Activated CD8-positive, alpha-beta memory T cell treated with anti-CD3 and anti-CD28 coated beads, Interleukin-2, amount 50 U/mL, for 1 hour (primary cell): ENCODE measurements around the gene SHPK.
"Not testable (repeated sequence)": the region's sequence is repeated elsewhere in the genome, so short reads cannot be mapped to it uniquely, and the experiment has no call there.

Experiments
- DNase-seq: peaks from one replicate; pipeline ENCODE4 v3.0.0-alpha.2; 2020; ENCODE audit errors: extremely low read depth

Gene SHPK

GRCh38 chr17:3589784-3590183, 46.3 kb downstream of the SHPK start:
- DNase-seq, result no peak

- DNase-seq, result no peak
These were observed 50.2 kb downstream of the SHPK start for GRCh38 chr17:3585826-3586225.

- DNase-seq, result no peak
These were observed 52.6 kb downstream of the SHPK start for GRCh38 chr17:3583456-3583855.

- DNase-seq, result no peak
These were observed 53.1 kb downstream of the SHPK start for GRCh38 chr17:3582915-3583314.

GRCh38 chr17:3578667-3579066, 57.4 kb downstream of the SHPK start:
- not testable (repeated sequence) for DNase-seq

GRCh38 chr17:3576970-3577369, 59.1 kb downstream of the SHPK start:
- no peak for DNase-seq

- DNase-seq, result no peak
These were observed 60.5 kb downstream of the SHPK start for GRCh38 chr17:3575511-3575910.

- DNase-seq, result no peak
These were observed 61.8 kb downstream of the SHPK start for GRCh38 chr17:3574231-3574630.

GRCh38 chr17:3573246-3574100, 62.6 kb downstream of the SHPK start:
- no peak for DNase-seq

- DNase-seq, result no peak
These were observed 63.8 kb downstream of the SHPK start for GRCh38 chr17:3572231-3572630.

GRCh38 chr17:3571043-3571900, 64.8 kb downstream of the SHPK start:
- DNase-seq, result no peak

GRCh38 chr17:3569534-3570137, 66.4 kb downstream of the SHPK start:
- no peak for DNase-seq

- DNase-seq, result no peak
These were observed 69.5 kb downstream of the SHPK start for GRCh38 chr17:3566551-3566950.

- no peak for DNase-seq
These were observed 70.9 kb downstream of the SHPK start for GRCh38 chr17:3565143-3565542.

- not testable (repeated sequence) for DNase-seq
These were observed 71.8 kb downstream of the SHPK start for GRCh38 chr17:3564241-3564640.

- no peak for DNase-seq
These were observed 76.8 kb downstream of the SHPK start for GRCh38 chr17:3559270-3559645.

GRCh38 chr17:3558603-3559269, 77.3 kb downstream of the SHPK start:
- DNase-seq, result no peak
